Nephron progenitor cell (in vitro differentiated cells): ENCODE results near the gene GRM7.
A peak's percentile ranks its signal among the peaks of the same experiment; 100 is the strongest.

Experiments
- DNase-seq: peaks from one replicate; pipeline ENCODE4 v3.0.0; 2021
- H3K27ac Mint-ChIP-seq: 2 replicates; pipeline ENCODE4 v1.8.0; 2021; ENCODE audit warnings: mild to moderate bottlenecking, moderate library complexity, mixed read lengths
- H3K27me3 Mint-ChIP-seq: 2 replicates; pipeline ENCODE4 v1.8.0; 2021; ENCODE audit warnings: mild to moderate bottlenecking, low read depth, mixed read lengths; ENCODE audit not compliant: poor library complexity
- H3K36me3 Mint-ChIP-seq: 2 replicates; pipeline ENCODE4 v1.8.0; 2021; ENCODE audit warnings: low read depth, mixed read lengths
- H3K4me1 Mint-ChIP-seq: 2 replicates; pipeline ENCODE4 v1.8.0; 2021; ENCODE audit warnings: mixed read lengths
- H3K4me3 Mint-ChIP-seq: 2 replicates; pipeline ENCODE4 v1.8.0; 2021; ENCODE audit warnings: mild to moderate bottlenecking, moderate library complexity, mixed read lengths
- H3K9me3 Mint-ChIP-seq: 2 replicates; pipeline ENCODE4 v1.8.0; 2021; ENCODE audit warnings: mild to moderate bottlenecking, moderate library complexity, mixed read lengths
- CTCF ChIP-seq: fragments of 200-600 bp; sonication (generic); IDR thresholded peaks from 2 replicates; pipeline ENCODE4 v1.5.0; 2021; ENCODE audit warnings: antibody characterized with exemption

Gene GRM7

DNA sequence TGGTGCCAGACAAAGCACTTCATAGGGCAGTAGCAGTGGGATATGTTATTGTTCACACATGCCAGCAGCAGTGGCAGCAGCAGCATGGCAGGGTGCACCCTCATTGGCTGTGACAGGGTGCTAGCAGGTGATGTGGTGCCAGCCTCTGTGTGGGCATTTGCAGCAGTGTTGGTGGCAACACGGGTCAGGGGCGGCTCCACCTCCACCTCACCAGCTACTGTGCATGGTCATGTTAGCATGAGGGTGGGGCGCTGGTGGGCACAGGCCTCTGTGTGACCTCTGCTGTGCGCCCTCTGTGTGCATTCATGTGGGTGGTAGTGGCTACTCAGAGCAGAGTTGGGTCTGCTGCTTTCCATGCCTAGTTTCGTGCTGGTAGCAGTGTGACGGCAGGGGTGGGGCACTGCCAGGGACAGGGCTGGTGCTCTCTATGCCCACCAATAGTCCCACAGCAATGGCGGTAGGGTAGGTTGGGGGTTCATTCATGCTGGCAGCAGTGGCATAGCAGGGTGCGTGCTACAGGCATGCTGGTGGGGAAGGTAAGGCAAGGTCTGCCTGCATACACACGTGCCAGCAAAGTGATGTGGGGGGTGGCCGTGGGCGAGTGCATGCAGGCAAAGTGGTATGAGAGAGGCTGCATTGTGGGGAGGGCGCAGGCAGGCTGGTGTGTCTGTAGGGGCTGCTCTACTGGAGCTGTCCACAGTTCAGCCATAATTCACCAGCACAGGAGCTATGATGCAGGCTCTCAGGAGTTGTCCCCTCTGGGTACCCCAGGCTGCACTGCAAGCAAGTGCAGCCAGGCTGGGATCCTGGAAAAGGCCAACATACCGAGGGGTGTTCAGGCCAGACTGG lies 402.7 kb downstream of the GRM7 start:
- no peak for TF ChIP-seq CTCF
- H3K4me3 Mint-ChIP-seq, result no peak overlapping the region
- peaks cover 5% of the 10 kb centered on the region for H3K36me3 Mint-ChIP-seq
- H3K4me1 Mint-ChIP-seq, result no peaks in the 10 kb centered on the region
- no peak overlapping the region for H3K27ac Mint-ChIP-seq
- peaks cover 3% of the 10 kb centered on the region for H3K27me3 Mint-ChIP-seq
- H3K9me3 Mint-ChIP-seq, result peaks cover 7% of the 10 kb centered on the region
- no peak for DNase-seq

DNA sequence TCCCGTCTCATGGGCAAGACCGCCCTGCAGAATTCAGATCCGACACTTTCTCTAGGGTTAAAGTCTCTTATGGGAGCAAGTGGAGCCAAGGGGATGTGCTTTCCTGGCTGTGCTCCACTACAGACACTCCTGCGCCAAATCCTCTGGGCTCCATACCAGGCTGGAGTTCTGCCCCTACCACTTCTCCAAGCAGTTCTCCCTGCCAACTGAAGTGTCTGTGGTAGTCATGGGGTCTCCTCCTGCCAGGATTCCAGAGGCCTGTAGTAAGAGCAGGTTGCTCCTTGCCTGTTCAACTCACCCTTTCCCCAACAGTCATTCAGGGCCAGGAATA lies 403.2 kb downstream of the GRM7 start:
- H3K27me3 Mint-ChIP-seq, result peaks cover 3% of the 10 kb centered on the region
- H3K27ac Mint-ChIP-seq, result no peak overlapping the region
- no peaks in the 10 kb centered on the region for H3K4me1 Mint-ChIP-seq
- H3K9me3 Mint-ChIP-seq, result peaks cover 7% of the 10 kb centered on the region
- peaks cover 5% of the 10 kb centered on the region for H3K36me3 Mint-ChIP-seq
- H3K4me3 Mint-ChIP-seq, result no peak overlapping the region
- TF ChIP-seq CTCF, result no peak
- DNase-seq, result no peak

- Mint-ChIP-seq H3K4me1 (no peaks in the 10 kb centered on the region), H3K27ac (peak overlapping the region; percentile 29), H3K27me3 (peaks cover 3% of the 10 kb centered on the region), H3K9me3 (peaks cover 7% of the 10 kb centered on the region), H3K4me3 (no peak overlapping the region), H3K36me3 (peaks cover 5% of the 10 kb centered on the region)
- no peak for DNase-seq
- TF ChIP-seq CTCF, result no peak
Measured at GRCh38 chr3:7265736-7266135, 404.8 kb downstream of the GRM7 start.

DNA sequence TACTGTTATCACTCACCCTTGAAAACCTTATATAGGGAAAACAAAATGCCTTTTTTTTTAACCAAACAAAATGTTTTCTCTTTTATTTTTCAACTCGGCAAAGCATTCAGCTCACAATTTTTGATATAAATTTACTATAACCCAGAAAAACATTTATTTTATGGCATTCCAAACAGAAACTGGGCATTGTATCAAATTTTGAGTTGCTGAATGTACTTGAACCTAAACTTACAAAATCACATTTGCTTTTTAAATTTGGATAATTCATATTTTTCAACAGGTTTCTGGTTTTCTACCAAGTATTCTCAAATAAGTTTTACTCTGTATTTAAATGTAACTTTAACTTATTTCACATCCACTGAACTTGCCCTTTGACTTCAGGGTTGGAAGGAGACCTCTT lies 405.6 kb downstream of the GRM7 start:
- Mint-ChIP-seq H3K4me3 (no peak overlapping the region), H3K27ac (no peak overlapping the region), H3K9me3 (peaks cover 7% of the 10 kb centered on the region), H3K27me3 (peaks cover 3% of the 10 kb centered on the region), H3K4me1 (no peaks in the 10 kb centered on the region), H3K36me3 (peaks cover 5% of the 10 kb centered on the region)
- TF ChIP-seq CTCF, result no peak
- no peak for DNase-seq

GRCh38 chr3:7270731-7271130 lies 409.8 kb downstream of the GRM7 start:
- peaks cover 5% of the 10 kb centered on the region for H3K36me3 Mint-ChIP-seq
- DNase-seq, result no peak
- peaks cover 7% of the 10 kb centered on the region for H3K9me3 Mint-ChIP-seq
- H3K4me3 Mint-ChIP-seq, result no peak overlapping the region
- no peak for TF ChIP-seq CTCF
- H3K27ac Mint-ChIP-seq, result no peak overlapping the region
- H3K4me1 Mint-ChIP-seq, result no peaks in the 10 kb centered on the region
- H3K27me3 Mint-ChIP-seq, result peaks cover 4% of the 10 kb centered on the region

DNA sequence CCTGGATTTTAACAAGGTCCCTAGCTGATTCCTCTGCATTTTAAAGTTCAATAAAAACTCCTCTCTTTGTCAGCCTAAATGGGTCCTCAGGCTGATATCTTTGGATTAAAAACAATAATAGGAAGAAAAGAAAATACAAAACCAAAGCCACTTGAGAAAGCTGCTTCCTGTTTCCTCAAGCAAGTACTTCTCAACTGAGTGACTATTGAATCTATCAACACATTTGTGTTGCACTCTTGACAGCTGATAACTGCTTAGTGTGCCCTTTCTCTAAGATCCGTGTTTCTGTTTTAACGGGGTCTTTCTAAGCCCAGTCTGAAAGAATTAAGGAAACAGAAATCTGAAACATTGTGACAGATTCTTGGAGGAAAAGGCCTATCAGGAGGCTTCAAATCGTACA lies 410.7 kb downstream of the GRM7 start:
- peaks cover 6% of the 10 kb centered on the region for H3K27me3 Mint-ChIP-seq

More for the DNA sequence above, 410.7 kb downstream of the GRM7 start:
- Mint-ChIP-seq H3K27ac (no peak overlapping the region), H3K4me3 (no peak overlapping the region), H3K36me3 (peaks cover 5% of the 10 kb centered on the region), H3K4me1 (no peaks in the 10 kb centered on the region), H3K9me3 (peaks cover 7% of the 10 kb centered on the region)
- no peak for DNase-seq
- TF ChIP-seq CTCF, result no peak
